Muscle layer of duodenum (tissue), 2 donors: ENCODE measurements around the gene ABCC4.
"Not testable (repeated sequence)": the region's sequence is repeated elsewhere in the genome, so short reads cannot be mapped to it uniquely, and the experiment has no call there.

Source experiments
- H3K27ac ChIP-seq: one replicate; pipeline ENCODE4 v1.7.0; 2013; ENCODE audit warnings: mild to moderate bottlenecking, low read length
- H3K27me3 ChIP-seq: one replicate; pipeline ENCODE4 v1.7.0; 2013; ENCODE audit warnings: low read depth, mild to moderate bottlenecking, control low read depth, low read length
- H3K36me3 ChIP-seq, 2 donors: one replicate each; pipeline ENCODE4 v1.7.0; 2013; ENCODE audit warnings: low read length in 2 of 2, control low read depth in 1 of 2, mild to moderate bottlenecking in 1 of 2; ENCODE audit not compliant: insufficient read depth in 2 of 2, control insufficient read depth in 1 of 2
- H3K4me1 ChIP-seq, 2 donors: one replicate each; pipeline ENCODE4 v1.7.0; 2013; ENCODE audit warnings: low read length in 2 of 2, mild to moderate bottlenecking in 2 of 2, control low read depth in 1 of 2, moderate library complexity in 1 of 2; ENCODE audit not compliant: insufficient read depth in 2 of 2, control insufficient read depth in 1 of 2
- H3K4me3 ChIP-seq, 2 donors: one replicate each; pipeline ENCODE4 v1.7.0; 2013; ENCODE audit warnings: low read length in 2 of 2, low read depth in 1 of 2, mild to moderate bottlenecking in 1 of 2
- H3K9me3 ChIP-seq, 2 donors: one replicate each; pipeline ENCODE4 v1.7.0; 2013; ENCODE audit warnings: low read length in 2 of 2, control low read depth in 1 of 2, mild to moderate bottlenecking in 1 of 2; ENCODE audit not compliant: control insufficient read depth in 1 of 2
- donor health status: healthy.

Gene ABCC4

GRCh38 chr13:95192998-95193397, 108.3 kb downstream of the ABCC4 start:
- Histone ChIP-seq H3K4me1 (peaks cover 0 to 5% of the 10 kb centered on the region in 2 donors), H3K27ac (no peak overlapping the region), H3K27me3 (no peaks in the 10 kb centered on the region), H3K4me3 (no peak overlapping the region), H3K9me3 (no peaks in the 10 kb centered on the region), H3K36me3 (no peaks in the 10 kb centered on the region)

DNA sequence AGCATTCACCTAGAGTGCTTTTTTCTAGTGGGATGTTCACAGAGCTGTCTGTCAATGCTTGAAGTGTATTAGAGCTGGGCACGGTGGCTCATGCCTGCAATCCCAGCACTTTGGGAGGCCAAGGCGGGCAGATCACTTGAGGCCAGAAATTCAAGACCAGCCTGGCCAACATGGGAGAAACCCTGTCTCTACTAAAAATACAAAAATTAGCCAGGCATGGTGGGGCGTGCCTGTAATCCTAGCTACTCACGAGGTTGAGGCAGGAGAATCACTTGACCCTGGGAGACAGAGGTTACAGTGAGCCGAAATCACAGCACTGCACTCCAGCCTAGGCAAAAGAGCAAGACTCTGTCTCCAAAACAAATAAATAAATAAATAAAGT, 108.7 kb downstream of the ABCC4 start:
- H3K4me3 ChIP-seq, H3K9me3 ChIP-seq, H3K36me3 ChIP-seq, H3K27ac ChIP-seq, H3K27me3 ChIP-seq, H3K4me1 ChIP-seq: not testable (repeated sequence)

DNA sequence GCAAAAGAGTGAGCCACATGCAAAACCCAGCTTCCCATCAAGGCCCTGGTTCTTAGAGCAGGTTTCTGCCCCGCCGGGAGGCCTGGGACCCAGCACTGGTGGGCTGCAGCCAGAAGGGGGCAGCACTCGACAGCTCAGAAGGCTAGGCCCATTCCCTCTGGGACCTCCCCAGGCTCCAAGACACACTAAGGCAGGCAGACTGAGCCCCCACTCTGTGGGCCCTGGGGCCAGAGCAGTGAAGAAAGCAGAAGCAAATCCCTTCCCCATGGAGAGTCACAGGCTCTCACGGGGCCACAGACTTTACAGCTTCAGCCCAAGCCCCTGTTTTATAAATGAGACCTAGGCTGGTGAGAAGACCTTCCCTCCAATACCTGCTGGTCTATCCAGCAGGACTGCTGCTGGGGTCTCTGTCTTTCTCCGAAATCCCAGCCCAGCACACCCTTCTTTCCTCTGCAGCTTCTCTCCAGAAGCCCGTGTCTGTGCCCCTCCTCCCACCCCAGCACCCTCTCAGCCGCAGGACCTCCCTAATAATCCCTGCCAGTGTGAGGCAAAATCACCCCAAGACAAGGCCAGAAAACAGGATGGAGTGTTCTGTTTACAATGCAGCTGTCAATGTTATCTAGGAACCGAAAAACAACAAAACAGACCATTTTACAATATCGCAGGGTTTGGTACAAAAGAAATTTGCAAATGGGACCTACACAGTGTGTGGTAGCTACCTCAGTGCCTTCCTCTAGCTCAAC, 109.3 kb downstream of the ABCC4 start:
- H3K27ac ChIP-seq, result no peak overlapping the region
- H3K36me3 ChIP-seq, result no peaks in the 10 kb centered on the region
- no peak overlapping the region for H3K4me3 ChIP-seq
- no peaks in the 10 kb centered on the region for H3K9me3 ChIP-seq
- peaks cover 0 to 5% of the 10 kb centered on the region in 2 donors for H3K4me1 ChIP-seq
- no peaks in the 10 kb centered on the region for H3K27me3 ChIP-seq

DNA sequence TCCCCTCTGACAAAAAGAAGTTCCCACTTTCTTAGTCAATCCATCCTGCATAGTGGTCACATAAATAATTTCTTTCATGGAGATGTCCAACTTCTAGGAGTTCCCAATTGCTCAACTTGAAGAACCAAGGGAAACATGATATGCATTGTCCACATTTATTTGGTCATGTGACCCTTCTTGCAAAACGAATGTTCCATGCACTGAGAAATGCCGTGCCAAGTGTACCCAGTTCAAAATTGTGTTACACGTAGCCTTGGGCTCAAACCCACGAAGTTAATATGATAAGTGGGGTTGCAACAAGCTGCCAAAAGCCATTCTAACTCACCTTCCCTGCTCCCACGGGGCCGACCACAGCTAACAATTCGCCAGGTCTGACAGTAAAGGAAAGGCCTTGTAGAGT, 113.1 kb downstream of the ABCC4 start:
- H3K36me3 ChIP-seq, result no peaks in the 10 kb centered on the region
- no peaks in the 10 kb centered on the region for H3K27me3 ChIP-seq
- H3K27ac ChIP-seq, result no peak overlapping the region

GRCh38 chr13:95185851-95186250, 115.4 kb downstream of the ABCC4 start:
- H3K4me1 ChIP-seq, result no peaks in the 10 kb centered on the region
- no peaks in the 10 kb centered on the region for H3K36me3 ChIP-seq
- no peak overlapping the region for H3K27ac ChIP-seq
- H3K9me3 ChIP-seq, result no peaks in the 10 kb centered on the region
- H3K27me3 ChIP-seq, result no peaks in the 10 kb centered on the region
- no peak overlapping the region for H3K4me3 ChIP-seq

More for the DNA sequence above, 113.1 kb downstream of the ABCC4 start:
- Histone ChIP-seq H3K4me3 (no peak overlapping the region), H3K9me3 (no peaks in the 10 kb centered on the region), H3K4me1 (peaks cover 0 to 5% of the 10 kb centered on the region in 2 donors)

GRCh38 chr13:95185311-95185710, 115.9 kb downstream of the ABCC4 start:
- no peaks in the 10 kb centered on the region for H3K9me3 ChIP-seq
- H3K27ac ChIP-seq, result no peak overlapping the region
- H3K4me1 ChIP-seq, result no peaks in the 10 kb centered on the region
- no peaks in the 10 kb centered on the region for H3K27me3 ChIP-seq
- no peaks in the 10 kb centered on the region for H3K36me3 ChIP-seq
- no peak overlapping the region for H3K4me3 ChIP-seq

DNA sequence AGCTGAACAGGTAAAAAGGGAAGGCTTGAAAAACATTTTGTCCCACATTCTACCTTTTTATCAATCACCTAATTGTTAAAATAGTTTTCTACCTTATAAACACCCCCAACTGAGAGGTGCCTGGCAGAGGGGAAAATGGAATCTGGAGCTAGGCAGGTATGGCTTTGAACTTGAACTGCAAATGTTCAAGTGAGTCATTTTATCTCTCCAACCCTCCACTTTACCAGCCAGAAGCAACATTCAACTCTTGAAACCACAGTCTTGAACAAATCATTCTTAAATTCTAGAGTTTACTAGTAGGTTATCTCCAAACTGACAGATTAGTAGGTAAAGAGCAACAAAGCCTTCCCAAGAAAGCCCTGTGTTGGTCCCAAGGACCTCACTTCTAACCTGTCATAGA, 116.9 kb downstream of the ABCC4 start:
- no peaks in the 10 kb centered on the region for H3K27me3 ChIP-seq
- no peak overlapping the region for H3K4me3 ChIP-seq
- H3K27ac ChIP-seq, result no peak overlapping the region
- H3K4me1 ChIP-seq, result no peaks in the 10 kb centered on the region
- no peaks in the 10 kb centered on the region for H3K36me3 ChIP-seq
- no peaks in the 10 kb centered on the region for H3K9me3 ChIP-seq

DNA sequence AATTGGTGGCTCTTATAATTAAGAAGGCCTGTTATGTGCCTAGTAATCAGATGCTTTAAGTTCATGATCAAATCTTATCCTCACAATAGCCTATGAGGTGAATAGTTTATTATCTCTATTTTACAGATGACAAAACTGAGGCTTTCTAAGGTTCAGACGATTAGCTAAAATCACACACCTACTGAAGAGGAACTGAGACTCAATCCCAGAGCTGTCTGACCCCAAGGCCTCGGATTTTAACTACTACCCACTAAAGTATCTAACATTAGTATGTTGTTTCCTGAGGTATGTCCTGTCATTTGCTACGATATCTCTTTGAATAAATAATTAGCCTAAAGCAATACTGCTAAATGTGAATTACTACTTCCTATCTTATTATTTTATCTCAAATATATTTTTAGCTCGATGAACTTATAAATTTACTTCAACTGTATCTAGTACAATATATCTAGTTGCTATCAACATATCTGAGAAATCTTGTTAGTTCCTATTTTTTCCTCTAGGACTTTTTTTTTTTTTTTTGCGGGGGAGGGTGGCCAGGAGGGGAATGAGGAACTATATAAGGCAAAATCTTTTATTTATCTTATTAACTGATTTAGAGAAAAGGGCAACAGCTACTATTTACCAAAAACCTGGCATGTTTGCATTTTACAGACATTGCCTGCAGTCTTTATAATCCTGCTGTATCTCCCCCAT, 118.5 kb downstream of the ABCC4 start:
- H3K27ac ChIP-seq, result no peak overlapping the region
- H3K36me3 ChIP-seq, result peaks cover 0 to 2% of the 10 kb centered on the region in 2 donors
- H3K27me3 ChIP-seq, result no peaks in the 10 kb centered on the region
- no peak overlapping the region for H3K4me3 ChIP-seq
- no peaks in the 10 kb centered on the region for H3K9me3 ChIP-seq
- no peaks in the 10 kb centered on the region for H3K4me1 ChIP-seq

- Histone ChIP-seq H3K4me3 (no peak overlapping the region), H3K9me3 (no peaks in the 10 kb centered on the region), H3K36me3 (peaks cover 0 to 8% of the 10 kb centered on the region in 2 donors), H3K27me3 (no peaks in the 10 kb centered on the region), H3K4me1 (no peaks in the 10 kb centered on the region), H3K27ac (no peak overlapping the region)
Observed at GRCh38 chr13:95181586-95181985, 119.7 kb downstream of the ABCC4 start.

DNA sequence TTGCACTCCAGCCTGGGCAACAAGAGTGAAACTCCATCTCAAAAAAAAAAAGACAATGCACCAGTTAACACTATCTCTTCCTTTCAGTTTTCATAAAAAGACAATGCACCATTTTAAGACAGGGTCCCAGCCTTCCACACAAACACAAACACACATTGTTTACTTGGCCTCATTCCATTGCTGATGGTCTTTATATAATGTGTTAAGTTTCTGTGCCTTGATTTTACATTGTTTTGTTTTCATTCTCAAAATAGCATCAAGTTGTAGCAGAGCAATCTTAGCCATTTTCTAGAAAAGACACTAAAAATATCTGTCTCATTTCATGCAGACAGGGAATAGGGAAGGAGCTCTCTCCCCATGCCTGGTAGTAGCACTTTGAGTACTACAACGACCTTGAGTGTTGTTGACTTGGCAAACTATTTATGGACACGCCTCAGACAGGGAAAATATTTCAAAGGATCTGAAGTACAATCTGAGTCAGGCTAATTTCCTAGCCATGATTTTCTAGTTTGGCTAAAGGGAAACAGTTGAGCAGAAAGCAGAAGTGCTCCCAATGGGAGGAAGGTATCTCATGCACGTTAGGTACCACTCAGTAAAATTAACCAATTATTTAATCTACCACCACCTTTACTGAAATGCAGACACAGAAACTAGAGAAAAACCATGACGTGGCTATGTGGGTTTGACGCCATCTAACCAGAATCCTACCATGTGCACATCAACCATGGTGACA, 120.6 kb downstream of the ABCC4 start:
- Histone ChIP-seq H3K9me3 (no peaks in the 10 kb centered on the region), H3K36me3 (peaks cover 0 to 9% of the 10 kb centered on the region in 2 donors), H3K27ac (no peak overlapping the region), H3K4me3 (no peak overlapping the region), H3K4me1 (no peaks in the 10 kb centered on the region), H3K27me3 (no peaks in the 10 kb centered on the region)

DNA sequence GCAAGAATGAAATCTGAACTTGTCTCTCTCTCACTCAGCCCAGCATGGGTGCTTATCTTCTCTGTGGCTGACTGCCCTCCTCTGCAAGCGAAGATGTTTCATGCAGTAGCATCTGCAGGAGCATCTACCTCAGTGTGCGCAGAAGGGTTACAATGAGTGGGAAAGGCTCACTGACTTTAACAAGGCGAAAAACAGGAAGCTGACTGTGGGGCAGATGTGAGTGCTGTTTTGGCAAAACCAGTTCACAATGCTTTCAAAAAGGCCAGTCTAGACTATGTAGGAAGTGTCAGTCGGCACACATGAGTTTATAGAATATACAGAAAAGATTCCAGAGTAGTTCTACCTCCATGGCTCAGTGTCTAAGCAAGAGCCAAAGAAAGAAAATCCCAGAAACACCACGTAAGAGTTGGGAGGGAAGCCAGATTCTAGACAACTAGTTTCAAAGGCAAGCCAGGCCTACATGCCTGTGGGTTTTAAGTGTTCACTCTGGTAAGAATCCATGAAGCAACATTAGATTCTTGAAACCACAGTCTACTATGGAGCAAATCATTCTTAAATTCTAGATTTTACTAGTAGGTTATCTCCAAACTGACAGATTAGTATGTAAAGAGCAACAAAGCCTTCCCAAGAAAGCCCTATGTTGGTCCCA, 124.5 kb downstream of the ABCC4 start:
- Histone ChIP-seq H3K9me3 (no peaks in the 10 kb centered on the region), H3K4me1 (no peaks in the 10 kb centered on the region), H3K27me3 (no peaks in the 10 kb centered on the region), H3K36me3 (peaks cover 7 to 12% of the 10 kb centered on the region in 2 donors), H3K27ac (no peak overlapping the region), H3K4me3 (no peak overlapping the region)
